PC-9 (cell line): Measurements from ENCODE around the gene CDT1.

Experiments
- CTCF ChIP-seq: fragments of 200-600 bp; sonication (generic); conservative IDR thresholded peaks from 2 replicates; pipeline ENCODE4 v1.6.1; 2017; ENCODE audit warnings: mixed run types, antibody characterized with exemption, mild to moderate bottlenecking, moderate library complexity
- EZH2 ChIP-seq: fragments of 200-600 bp; sonication (generic); IDR thresholded peaks from 2 replicates; pipeline ENCODE4 v1.8.0; 2017; ENCODE audit warnings: antibody characterized with exemption, low read depth

GRCh38 chr16:88842308-88842756 is 38.7 kb downstream of the CDT1 start:
- TF ChIP-seq CTCF (no peak), EZH2 (no peak)
